ENCODE measurements around the gene B4GALT3.

B4GALT3 gene

GRCh38 chr1:161185732-161186311, 8.5 kb upstream of the B4GALT3 start:
- peak in 1 of 2 donors; percentile 46 for DNase-seq

- peak; percentile 87 to 91 for DNase-seq
Observed at GRCh38 chr1:161185282-161185682, 8.0 kb upstream of the B4GALT3 start.

- DNase-seq, result peak; percentile 68 to 74
Observed at GRCh38 chr1:161182214-161182613, 4.9 kb upstream of the B4GALT3 start.

- DNase-seq, result no peak
Observed at GRCh38 chr1:161180639-161181038, 3.3 kb upstream of the B4GALT3 start.

- DNase-seq, result no peak
Observed at GRCh38 chr1:161179698-161180097, 2.4 kb upstream of the B4GALT3 start.

- DNase-seq, result no peak
Observed at GRCh38 chr1:161177936-161178244, 583 bp upstream of the B4GALT3 start.

GRCh38 chr1:161176468-161177111, 717 bp downstream of the B4GALT3 start:
- no peak for DNase-seq

GRCh38 chr1:161175771-161176453, 1.4 kb downstream of the B4GALT3 start:
- DNase-seq, result no peak

- no peak for DNase-seq
Observed at GRCh38 chr1:161174911-161175310, 2.4 kb downstream of the B4GALT3 start.

GRCh38 chr1:161173711-161174110, 3.6 kb downstream of the B4GALT3 start:
- no peak for DNase-seq

GRCh38 chr1:161172776-161173376, 4.4 kb downstream of the B4GALT3 start:
- no peak for DNase-seq

- DNase-seq, result no peak
Observed at GRCh38 chr1:161172349-161172748, 5.0 kb downstream of the B4GALT3 start.

GRCh38 chr1:161171696-161172095, 5.6 kb downstream of the B4GALT3 start:
- DNase-seq, result no peak

- DNase-seq, result no peak
Observed at GRCh38 chr1:161171191-161171590, 6.1 kb downstream of the B4GALT3 start.

- no peak for DNase-seq
Observed at GRCh38 chr1:161168906-161169305, 8.4 kb downstream of the B4GALT3 start.

GRCh38 chr1:161166669-161167548, 10.4 kb downstream of the B4GALT3 start:
- DNase-seq, result no peak

- DNase-seq, result peak; percentile 95 to 96
Observed at GRCh38 chr1:161165742-161166668, 11.3 kb downstream of the B4GALT3 start, which contains the start of gene PPOX. Gene PPOX, plus strand, starts transcription at chr1:161166426. Its CDS starts 422 bp downstream, at chr1:161166848.

- DNase-seq, result no peak
Observed at GRCh38 chr1:161164901-161165610, 12.3 kb downstream of the B4GALT3 start.

- no peak for DNase-seq
Observed at GRCh38 chr1:161163793-161164192, 13.5 kb downstream of the B4GALT3 start.

GRCh38 chr1:161162806-161163205, 14.5 kb downstream of the B4GALT3 start:
- no peak for DNase-seq

GRCh38 chr1:161162052-161162451, 15.3 kb downstream of the B4GALT3 start:
- DNase-seq, result no peak
